H1 (cell line): Measurements from ENCODE around the gene ADD1. TPM values are rescaled to one million over a fixed set of nuclear protein-coding genes. Genes with fewer than 3 reads are reported as not detected.

Source experiments
- CHD2 ChIP-seq: IDR thresholded peaks from 2 replicates; pipeline ENCODE4 v1.6.1; 2012; ENCODE audit warnings: low read length, improper control_type of control experiment
- CREB1 ChIP-seq: IDR thresholded peaks from 2 replicates; pipeline ENCODE4 v1.6.1; 2012; ENCODE audit warnings: inconsistent platforms
- POLR2AphosphoS5 ChIP-seq: IDR thresholded peaks from 2 replicates; pipeline ENCODE4 v1.6.1; 2011; ENCODE audit warnings: low read depth, low read length
- polyA plus RNA-seq, 7 experiments: library from polyadenylated mRNA; depleted of rRNA in 3 of 7; stranded (reverse) in 5 of 7; unstranded in 2 of 7; fragments of >200 nt in 5 of 7; fragments of 200-250 nt in 2 of 7; gene quantifications; 1 replicate in 5 of 7; 2 replicates in 1 of 7; 4 replicates in 1 of 7; pipeline versions ENCODE4 v1.2.1 to v1.2.3, GENCODE V29; 2011 to 2013; ENCODE audit warnings: missing spikeins in 2 of 7, mixed read lengths in 2 of 7
- total RNA-seq: library from RNA; stranded (reverse); fragmentation: NEBNext Ultra II Directional; extraction: Animal tissue kit (Norgen Biotek cat#: 25700); gene quantifications from 2 replicates; pipeline ENCODE4 v1.2.1, GENCODE V29; 2021
- TF ChIP-seq, protein P1 (sequence below): IDR thresholded peaks from 2 replicates; pipeline ENCODE4 v1.6.1; 2012; ENCODE audit warnings: inconsistent platforms
- TF ChIP-seq, protein P2 (sequence below): IDR thresholded peaks from 2 replicates; pipeline ENCODE4 v1.6.1; 2012; ENCODE audit warnings: inconsistent platforms

ADD1 gene
- total and polyA plus RNA-seq, 2 of the 8 experiments (the other 6 are each of a cell fraction or from before 2014, with no cell fraction given): 113 to 143 TPM

DNA sequence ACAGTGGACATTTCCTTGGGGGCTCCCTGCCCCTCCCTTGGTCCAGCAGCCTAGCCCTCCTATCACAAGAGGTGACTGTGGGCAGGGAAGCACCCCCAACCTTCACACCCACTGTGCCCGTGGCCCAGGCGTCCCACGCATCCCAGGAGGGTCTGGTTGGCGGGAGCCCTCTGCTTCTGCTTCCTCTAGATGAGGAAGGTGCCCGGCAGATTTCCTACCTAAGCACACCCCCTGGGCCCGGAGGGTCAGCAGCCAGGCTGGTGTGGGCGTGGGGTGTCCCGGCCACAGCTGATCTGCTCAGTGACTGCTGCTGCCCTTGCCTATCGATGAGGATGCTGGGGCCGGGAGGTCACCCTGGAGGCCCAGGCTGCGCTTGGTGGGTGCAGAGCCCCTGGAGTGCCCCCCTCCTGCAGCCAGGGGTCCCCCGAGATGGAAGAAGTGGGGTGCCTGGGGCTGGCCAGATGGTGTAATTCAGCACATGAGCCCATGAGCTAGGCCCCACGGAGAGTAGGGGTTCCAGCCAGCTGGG is 38.6 kb upstream of the ADD1 start (continued):
- TF ChIP-seq, protein P1, sequence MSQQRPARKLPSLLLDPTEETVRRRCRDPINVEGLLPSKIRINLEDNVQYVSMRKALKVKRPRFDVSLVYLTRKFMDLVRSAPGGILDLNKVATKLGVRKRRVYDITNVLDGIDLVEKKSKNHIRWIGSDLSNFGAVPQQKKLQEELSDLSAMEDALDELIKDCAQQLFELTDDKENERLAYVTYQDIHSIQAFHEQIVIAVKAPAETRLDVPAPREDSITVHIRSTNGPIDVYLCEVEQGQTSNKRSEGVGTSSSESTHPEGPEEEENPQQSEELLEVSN: no peak
- TF ChIP-seq POLR2AphosphoS5 (no peak), CREB1 (no peak), CHD2 (no peak)
- TF ChIP-seq, protein P2, sequence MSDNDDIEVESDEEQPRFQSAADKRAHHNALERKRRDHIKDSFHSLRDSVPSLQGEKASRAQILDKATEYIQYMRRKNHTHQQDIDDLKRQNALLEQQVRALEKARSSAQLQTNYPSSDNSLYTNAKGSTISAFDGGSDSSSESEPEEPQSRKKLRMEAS: no peak
